ENCODE data around the gene KCNK7.
"Not testable (repeated sequence)": the region's sequence is repeated elsewhere in the genome, so short reads cannot be mapped to it uniquely, and the experiment has no call there.

The KCNK7 gene

DNA sequence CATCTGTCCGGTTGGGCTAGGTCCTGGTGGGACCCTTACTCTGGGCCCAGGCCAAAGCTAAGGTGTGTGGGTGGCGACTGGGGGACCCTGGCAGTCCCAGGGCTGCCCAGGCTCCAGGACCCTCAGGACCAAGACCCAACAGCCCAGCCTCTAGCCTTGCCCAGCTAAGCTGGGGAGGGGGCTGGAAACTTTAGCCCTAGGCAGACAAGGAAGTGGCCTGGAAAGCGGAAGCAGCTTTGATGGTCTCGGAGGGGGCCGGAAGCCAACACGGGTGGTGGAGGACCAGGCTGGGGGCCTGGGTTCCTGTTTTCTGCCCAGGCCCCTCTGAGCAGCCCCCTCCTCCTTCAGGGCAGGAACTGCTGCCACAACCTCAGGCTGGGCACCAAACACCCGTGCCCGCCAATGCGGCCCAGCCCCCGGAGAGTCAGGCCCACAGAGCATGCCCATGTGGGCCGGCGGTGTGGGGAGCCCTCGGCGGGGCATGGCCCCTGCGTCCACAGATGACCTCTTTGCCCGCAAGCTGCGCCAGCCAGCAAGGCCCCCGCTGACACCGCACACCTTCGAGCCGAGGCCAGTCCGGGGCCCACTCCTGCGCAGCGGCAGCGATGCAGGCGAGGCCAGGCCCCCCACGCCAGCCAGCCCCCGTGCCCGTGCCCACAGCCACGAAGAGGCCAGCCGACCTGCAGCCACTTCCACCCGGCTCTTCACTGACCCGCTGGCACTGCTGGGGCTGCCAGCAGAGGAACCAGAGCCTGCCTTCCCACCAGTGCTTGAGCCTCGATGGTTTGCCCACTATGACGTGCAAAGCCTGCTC, 45.1 kb upstream of the KCNK7 start:
- H3K4me3 ChIP-seq (ENCODE audit: low read depth, low read length): no peak overlapping the region
- POLR2A ChIA-PET: no interaction called here
- TF ChIP-seq, protein P1, sequence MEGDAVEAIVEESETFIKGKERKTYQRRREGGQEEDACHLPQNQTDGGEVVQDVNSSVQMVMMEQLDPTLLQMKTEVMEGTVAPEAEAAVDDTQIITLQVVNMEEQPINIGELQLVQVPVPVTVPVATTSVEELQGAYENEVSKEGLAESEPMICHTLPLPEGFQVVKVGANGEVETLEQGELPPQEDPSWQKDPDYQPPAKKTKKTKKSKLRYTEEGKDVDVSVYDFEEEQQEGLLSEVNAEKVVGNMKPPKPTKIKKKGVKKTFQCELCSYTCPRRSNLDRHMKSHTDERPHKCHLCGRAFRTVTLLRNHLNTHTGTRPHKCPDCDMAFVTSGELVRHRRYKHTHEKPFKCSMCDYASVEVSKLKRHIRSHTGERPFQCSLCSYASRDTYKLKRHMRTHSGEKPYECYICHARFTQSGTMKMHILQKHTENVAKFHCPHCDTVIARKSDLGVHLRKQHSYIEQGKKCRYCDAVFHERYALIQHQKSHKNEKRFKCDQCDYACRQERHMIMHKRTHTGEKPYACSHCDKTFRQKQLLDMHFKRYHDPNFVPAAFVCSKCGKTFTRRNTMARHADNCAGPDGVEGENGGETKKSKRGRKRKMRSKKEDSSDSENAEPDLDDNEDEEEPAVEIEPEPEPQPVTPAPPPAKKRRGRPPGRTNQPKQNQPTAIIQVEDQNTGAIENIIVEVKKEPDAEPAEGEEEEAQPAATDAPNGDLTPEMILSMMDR (IDR thresholded peaks at IDR 0.05; ENCODE audit: insufficient read depth, low read length, missing control alignments): no peak
- no peak for DNase-seq (ENCODE audit: low read depth, low spot score)
- CTCF ChIA-PET: interaction anchor here (1.1 kb wide), 1 partner anchor 15 kb away, joined by 3 read pairs; no protein-coding TSS in a partner anchor

DNA sequence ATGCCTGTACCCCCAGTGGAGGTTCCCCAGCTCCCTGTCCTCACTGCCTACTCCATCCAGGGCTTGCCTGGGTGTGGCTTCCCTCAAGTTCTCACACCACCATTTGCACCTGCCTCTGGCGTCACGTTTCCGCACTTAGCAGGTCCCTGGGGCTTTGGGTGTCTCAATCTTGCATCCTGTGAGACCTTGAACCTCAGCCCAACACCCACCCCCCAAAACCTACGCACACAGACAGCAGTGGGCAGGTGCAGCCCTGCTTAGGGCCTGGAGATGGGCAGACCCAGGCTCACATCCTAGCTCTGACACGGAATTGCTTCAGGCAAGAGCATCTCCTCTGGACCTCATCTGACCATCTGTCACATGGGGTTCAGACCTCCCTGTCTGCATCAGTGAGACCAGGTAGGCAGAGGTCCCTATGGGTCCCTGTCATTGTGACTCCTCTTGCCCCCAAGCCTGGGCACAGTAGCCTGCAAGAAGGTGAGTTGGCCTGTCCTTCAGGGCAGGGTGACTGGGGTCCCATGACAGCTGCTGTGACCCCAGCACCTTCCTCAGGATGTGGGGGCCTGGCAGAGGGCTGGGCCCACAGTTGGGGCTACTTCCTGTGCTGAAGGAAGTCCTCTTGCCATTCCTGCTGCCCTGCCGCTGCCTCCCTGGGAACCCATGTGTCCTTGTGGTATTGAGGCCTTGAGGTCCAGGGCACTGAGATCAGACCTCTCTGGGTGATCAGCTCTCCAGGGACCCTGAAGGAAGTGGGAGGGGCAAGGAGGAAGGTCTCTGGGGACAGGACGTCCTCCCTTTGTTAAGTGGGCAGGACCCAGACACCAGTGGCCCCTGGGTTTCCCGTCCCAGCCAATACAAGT, 44.3 kb upstream of the KCNK7 start:
- CTCF ChIA-PET: interaction anchor here (1.1 kb wide), 1 partner anchor 14 kb away, joined by 3 read pairs; no protein-coding TSS in a partner anchor
- no peak overlapping the region for H3K4me3 ChIP-seq (ENCODE audit: low read depth, low read length)
- TF ChIP-seq, protein P1 (IDR thresholded peaks at IDR 0.05; ENCODE audit: insufficient read depth, low read length, missing control alignments): no peak
- POLR2A ChIA-PET: interaction anchor here (2.1 kb wide), 1 partner anchor 13 kb away, joined by 17 read pairs; no protein-coding TSS in a partner anchor
- no peak for DNase-seq (ENCODE audit: low read depth, low spot score)

- DNase-seq (ENCODE audit: low read depth, low spot score): not testable (repeated sequence)
- POLR2A ChIA-PET: interaction anchor here (0.6 to 2.1 kb wide), 3 partner anchors 14 to 61 kb away, joined by 4 to 17 read pairs (median 4); partner anchors contain the start of gene RELA
- CTCF ChIA-PET: interaction anchor here (1.1 to 1.9 kb wide), 2 partner anchors 12 to 13 kb away, joined by 3 to 7 read pairs; no protein-coding TSS in a partner anchor
These were observed 43.6 kb upstream of the KCNK7 start for GRCh38 chr11:65639228-65639597.

GRCh38 chr11:65637794-65638419, 42.3 kb upstream of the KCNK7 start, which contains the start of gene SIPA1:
TSS of gene SIPA1 (plus strand) at chr11:65638101. CDS start at chr11:65640922, 2,821 bp downstream.
- TF ChIP-seq, protein P1 (IDR thresholded peaks at IDR 0.05; ENCODE audit: insufficient read depth, low read length, missing control alignments): peak; percentile 65
- CTCF ChIA-PET: interaction anchor here (0.7 to 2.7 kb wide), 17 partner anchors 9 to 181 kb away, joined by 3 to 20 read pairs (median 3); partner anchors contain the start of gene FAM89B
- no peak for DNase-seq (ENCODE audit: low read depth, low spot score)
- POLR2A ChIA-PET: interaction anchor here (0.7 to 2.1 kb wide), 7 partner anchors 15 to 222 kb away, joined by 3 to 17 read pairs (median 4); partner anchors contain the start of genes PCNX3 and RELA
- peak within 1 kb of the TSS; percentile 78 for H3K4me3 ChIP-seq (ENCODE audit: low read depth, low read length)

More at GRCh38 chr11:65639228-65639597, 43.6 kb upstream of the KCNK7 start:
- H3K4me3 ChIP-seq (ENCODE audit: low read depth, low read length): not testable (repeated sequence)

DNA sequence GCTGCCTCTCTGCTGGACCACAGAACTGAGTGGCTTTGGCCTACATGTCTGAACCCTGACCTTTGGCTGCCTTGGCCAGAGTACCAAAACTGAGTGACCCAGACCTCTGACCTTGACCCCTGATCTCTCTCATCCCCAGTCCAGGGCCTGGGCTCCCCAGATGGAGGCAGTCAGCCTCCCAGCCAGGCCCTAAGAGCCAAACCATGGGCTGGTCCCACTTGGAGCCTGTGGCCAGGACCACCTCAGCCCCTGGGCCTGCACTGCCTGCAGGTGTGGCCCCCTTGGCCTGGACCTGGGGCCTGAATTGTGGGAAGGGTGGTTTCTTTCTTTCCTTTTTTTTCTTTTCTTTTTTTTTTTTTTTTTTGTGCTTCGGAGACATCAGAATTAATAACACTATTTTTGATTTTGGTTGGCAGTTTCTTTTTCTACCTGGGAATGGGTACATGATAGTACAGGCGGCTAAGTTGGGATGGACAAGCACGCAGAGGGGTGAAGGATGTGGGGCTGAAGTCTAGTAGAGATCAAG, 41.5 kb upstream of the KCNK7 start:
- TF ChIP-seq, protein P1 (IDR thresholded peaks at IDR 0.05; ENCODE audit: insufficient read depth, low read length, missing control alignments): no peak
- peak overlapping the region; percentile 34; the same call in 1 of the 2 replicates for H3K4me3 ChIP-seq (ENCODE audit: low read depth, low read length)
- CTCF ChIA-PET: interaction anchor here (0.7 to 2.7 kb wide), 12 partner anchors 11 to 181 kb away, joined by 3 to 20 read pairs (median 4); partner anchors contain the start of gene FAM89B
- POLR2A ChIA-PET: interaction anchor here (0.7 to 2.1 kb wide), 6 partner anchors 16 to 222 kb away, joined by 3 to 17 read pairs (median 4); partner anchors contain the start of gene PCNX3
- DNase-seq (ENCODE audit: low read depth, low spot score): no peak
